Stimulated activated CD4-positive, alpha-beta T cell treated with anti-CD3 and anti-CD28 coated beads, TNF-alpha, amount 100 ng/mL, for 24 hours (primary cell): ENCODE measurements around the gene DPPA2.

Experiments
- DNase-seq, 3 experiments: peaks; one replicate each; pipeline ENCODE4 v3.0.0-alpha.2; 2020; ENCODE audit warnings: low read depth in 3 of 3

DPPA2 gene

DNA sequence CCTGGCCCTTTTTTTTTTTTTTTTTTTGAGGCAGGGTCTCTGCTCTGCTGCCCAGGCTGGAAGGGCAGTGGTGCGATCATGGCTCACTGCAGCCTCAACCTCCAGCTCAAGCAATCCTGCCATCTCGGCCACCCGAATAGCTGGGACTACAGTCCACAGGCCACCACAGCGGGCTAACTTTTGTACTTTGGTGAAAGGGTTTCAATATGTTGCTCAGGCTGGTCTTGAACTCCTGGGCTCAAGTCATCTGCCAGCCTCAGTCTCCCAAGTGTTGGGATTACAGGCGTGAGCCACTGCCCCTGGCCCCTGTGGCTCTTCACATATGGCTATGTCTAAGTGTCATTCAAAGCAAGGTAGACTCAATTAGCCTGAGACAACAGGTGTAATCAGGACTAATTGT, 8.8 kb upstream of the DPPA2 start:
- DNase-seq = no peak

DNA sequence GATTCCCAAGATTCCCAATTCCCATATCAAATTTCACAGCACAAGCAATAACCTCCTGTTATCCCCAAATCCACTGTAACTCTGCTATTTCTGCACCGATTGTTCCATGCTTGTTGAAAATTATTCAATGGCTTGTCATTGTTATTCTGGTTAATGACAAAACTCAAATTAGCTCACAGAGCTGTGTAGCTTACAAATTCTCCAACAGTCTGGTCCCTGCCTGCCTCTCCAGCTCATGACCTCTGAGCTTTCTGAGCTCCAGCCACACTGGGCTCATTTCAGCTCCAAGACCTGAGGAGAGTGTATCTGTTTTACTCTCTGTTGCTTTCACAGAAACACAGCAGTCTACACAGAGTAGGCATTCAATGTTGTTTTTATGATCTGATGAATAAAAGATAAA, 3.3 kb downstream of the DPPA2 start:
- no peak for DNase-seq

DNA sequence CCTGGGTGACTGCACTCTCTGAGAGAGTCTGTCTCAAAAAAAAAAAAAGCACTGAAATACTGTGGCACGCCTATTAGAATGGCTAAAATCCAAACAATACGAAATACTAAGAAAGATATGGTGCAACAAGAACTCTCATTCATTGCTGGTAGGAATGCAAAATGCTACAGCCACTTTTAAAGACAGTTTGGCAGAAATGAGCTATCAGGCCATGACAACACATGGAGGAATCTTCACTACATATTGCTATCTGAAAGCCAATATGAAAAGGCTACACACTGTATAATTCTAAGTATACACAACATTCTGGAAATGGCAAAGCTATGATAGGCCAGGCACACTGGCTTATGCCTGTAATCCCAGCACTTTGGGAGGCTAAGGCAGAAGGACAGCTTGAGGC, 18.8 kb downstream of the DPPA2 start:
- DNase-seq = no peak

DNA sequence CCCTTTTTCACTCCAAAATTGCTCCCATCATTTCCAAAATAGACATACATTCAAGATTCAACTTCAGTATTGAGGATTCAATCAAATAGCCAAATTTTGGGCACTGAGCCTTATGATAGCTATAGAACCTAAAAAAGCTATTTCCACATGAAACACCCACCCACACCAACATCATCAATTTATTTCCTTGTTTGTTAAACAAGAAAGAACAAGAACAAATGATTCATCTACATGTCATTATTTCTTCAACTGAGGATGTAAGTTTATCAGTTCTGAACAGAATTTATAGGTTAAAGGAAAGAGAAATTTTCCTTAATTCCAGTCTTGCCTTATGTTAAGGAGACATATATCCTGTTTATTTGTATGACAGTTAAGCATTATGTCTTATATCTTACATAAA, 32.2 kb downstream of the DPPA2 start:
- no peak for DNase-seq

DNA sequence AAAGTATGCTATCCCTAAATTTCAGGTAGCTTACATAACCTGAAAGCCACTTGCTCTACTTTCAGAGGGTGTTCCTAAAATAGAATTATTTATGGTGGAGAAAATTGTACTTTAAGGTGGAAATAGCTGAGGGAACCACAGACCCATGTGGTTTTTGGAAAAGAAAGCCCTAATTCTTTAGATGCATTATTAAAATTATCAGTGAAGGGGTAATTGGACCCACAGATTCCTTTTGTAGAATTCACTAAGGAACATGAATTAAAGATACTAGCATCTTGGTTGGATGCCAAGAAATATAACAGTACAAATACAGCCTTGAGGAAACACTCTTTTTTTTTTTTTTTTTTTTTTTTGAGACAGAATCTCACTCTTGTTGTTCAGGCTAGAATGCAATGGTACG, 37.8 kb downstream of the DPPA2 start:
- DNase-seq = no peak

DNA sequence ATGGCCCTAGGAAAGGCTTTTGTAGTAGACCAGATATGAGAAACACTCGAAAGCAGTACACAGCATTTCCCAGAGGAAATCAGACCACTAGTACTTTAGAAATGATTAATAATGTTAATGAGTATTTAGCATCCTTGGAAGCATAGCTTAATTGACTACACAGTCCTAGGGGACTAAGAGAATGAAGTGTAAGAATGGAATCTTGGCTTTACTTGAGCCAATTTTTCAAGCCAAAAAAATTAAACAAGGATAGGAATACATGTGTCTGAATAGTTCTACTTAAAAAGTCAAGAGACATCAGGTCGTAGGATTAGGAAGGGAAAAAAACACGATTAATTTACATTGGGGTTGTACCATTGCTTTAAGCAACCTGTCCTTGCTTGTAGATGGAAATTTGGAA, 38.2 kb downstream of the DPPA2 start:
- DNase-seq = no peak

DNA sequence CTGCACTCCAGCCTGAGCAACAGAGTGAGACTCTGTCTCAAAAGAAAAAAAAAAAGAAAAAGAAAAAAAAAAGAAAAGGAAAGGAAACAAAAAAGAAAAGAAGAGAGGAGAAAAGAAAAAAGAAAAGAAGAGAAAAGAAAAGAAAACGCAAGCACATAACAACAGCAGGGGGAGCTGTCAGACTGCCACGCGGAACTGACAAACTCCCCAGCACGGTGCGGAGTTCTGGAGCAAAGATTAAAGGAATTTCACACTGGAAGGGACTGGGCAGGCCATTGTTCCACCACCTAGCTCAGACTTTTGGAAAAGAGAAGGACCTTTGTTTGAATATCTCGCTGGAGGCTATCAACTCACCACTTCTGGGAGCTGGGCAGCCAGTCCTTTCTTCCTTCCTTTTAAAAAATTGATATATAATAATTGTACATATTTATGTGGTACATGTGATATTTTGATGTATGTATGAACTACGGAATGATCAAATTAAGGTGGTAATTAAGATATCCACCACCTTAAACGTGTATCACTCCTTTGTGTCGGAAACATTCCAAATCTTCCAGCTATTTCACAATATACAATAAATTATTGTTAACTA, 40.5 kb downstream of the DPPA2 start:
- peak in 1 of 3 experiments; percentile 3 for DNase-seq

DNA sequence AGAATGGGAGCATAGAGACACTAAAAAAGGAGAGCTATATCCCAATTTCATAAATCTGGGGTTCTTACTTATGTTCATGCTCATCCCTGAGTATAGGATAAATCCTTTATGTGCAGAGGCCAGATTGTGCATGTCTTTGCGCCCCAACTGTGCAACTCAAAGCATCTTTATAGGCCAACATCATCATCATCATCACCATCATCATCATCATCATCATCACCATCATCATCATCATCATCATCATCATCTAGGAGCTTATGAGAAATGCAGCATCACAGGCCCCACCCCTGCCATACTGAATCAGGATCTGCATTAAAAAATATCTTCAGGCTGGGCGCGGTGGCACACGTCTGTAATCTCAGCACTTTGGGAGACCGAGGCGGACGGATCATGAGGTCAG, 45.5 kb downstream of the DPPA2 start:
- no peak for DNase-seq

DNA sequence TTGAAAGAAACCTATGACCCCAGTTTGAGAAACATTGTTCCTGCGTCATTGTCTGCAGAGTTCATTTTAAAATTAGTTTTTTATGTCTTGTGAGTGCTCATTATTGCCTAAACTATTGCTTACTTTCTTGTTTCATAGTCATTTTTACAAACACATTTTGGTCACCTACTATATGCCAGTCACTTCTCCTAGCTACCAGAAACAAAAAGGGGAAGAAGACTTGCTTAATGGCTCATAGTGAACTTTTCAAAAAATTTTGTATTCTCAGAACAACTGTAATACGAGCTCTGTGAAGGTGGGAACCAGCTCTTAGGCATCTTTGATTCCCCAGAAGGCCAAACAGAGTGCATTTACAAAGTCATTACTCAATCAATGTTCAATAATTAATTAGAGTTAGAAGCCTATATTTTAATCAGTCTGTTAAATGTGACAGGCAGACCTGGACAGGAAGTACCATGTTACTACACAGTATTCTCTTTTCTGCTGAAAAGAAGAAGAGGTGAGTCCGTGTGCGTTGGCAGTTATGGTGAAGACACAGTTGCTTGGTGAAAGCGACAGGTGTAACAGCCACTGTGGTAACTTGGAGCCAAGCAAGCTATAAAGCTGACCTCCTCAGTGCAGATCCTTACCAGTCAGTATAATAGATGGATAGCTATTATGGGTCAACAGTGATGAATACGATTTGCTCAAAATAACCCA, 46.6 kb downstream of the DPPA2 start:
- DNase-seq = no peak

DNA sequence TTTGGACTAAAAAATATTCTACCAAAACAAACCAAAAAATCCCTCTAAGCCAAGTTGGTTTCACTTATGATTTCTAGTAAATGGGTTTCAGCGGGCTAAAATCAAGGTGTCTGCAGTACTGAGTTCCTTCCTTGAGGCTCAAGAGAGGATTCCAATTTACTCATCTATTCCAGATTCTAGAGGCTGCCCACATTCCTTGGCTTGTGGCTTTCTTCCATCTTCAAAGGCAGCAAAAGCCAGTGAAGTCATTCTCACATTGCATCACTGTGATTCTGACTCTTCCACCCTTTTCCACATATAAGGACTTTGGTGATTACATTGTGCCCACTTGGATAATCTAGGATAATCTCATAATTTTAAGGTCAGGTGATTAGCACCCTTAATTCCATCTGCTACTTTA, 48.1 kb downstream of the DPPA2 start:
- DNase-seq = no peak

DNA sequence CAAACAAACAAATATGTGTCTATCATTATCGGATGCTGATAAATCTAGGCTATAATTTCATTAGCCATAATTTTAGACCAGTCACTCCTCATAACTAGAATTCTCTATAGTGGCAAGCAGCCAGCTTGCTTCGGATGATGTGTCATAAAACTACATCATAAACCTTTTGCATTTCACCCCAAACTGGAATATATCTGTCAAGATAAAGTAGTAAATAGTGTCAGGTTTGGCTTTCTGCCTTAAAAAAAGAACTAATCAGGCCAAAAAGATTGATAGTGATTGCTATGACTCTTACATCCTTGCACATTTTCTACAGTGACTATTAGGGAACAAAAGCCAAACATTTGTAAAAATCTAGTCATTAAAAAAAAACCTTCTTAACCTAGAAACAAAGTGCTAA, 51.0 kb downstream of the DPPA2 start:
- no peak for DNase-seq

DNA sequence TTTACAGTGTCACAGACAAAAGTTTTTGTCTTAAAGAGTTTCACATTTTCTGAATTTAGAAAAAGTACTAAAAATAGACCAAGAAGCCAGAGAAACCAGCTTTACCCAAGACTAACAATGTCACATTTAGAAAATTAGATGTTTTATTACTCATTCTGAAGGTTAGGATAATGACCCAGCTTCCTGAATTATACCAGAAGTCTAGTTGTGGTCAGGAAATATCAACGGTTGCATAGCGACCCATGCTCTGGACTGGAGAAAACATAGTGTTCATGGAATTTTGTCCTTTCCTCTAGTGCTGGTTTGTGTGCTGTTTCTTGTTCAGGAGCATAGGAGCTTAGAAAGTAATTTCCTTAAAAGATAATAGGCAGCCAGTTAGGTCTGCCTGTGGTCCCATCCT, 59.0 kb downstream of the DPPA2 start:
- DNase-seq = no peak

DNA sequence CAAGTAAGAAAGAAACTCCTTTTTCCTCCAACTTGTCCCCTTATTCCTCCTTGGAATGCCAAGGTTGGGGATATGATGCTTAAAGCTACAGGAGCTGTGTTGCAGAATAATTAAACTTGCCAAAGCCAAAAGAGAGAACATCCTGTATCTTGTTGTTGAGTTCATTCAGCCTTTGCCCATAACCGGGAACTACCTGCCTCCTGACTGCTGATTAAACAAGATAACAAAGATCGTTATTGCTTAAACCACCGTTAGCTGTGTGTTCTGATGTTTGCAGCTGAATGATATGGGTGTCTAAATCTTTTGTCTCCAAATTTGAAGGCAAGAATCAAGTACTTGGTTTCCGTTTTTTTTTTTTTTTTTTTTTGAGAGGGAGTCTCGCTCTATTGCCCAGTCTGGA, 61.5 kb downstream of the DPPA2 start:
- no peak for DNase-seq

DNA sequence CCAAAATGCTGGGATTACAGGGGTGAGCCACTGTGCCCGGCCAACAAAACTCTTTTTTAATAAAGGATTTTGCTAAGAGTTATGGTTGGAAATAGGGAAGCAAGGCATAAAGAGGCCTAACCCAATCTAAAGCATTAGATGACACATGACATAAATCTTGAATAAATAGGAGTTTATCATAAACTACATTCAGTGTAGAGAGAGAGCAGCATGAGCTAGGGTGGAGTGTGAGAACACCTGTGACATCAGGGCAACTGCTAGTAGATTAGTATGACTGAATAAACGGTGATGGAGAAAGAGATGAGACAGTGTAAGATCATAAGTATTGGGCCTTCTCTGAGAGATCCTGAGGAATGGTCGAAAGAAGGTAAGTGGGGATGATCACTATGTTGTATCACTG, 63.7 kb downstream of the DPPA2 start:
- DNase-seq = no peak
